ENCODE results near the gene SLC46A2.

The SLC46A2 gene

GRCh38 chr9:112850840-112851239 is 39.8 kb downstream of the SLC46A2 start:
- no peak overlapping the region for H3K4me3 ChIP-seq (replicated peaks in 1 of 2; ENCODE audit: low read depth in 2 of 2, low read length in 2 of 2)

GRCh38 chr9:112849363-112849922 is 41.2 kb downstream of the SLC46A2 start:
- no peak for TF ChIP-seq CTCF (IDR thresholded peaks at IDR 0.05; ENCODE audit: low read depth, low read length)
- H3K4me3 ChIP-seq (replicated peaks in 1 of 2; ENCODE audit: low read depth in 2 of 2, low read length in 2 of 2), result no peak overlapping the region
- no peak for DNase-seq (ENCODE audit: low read depth in 2 of 2)

More at GRCh38 chr9:112850840-112851239, 39.8 kb downstream of the SLC46A2 start:
- DNase-seq (ENCODE audit: low read depth in 2 of 2), result no peak
- TF ChIP-seq CTCF (IDR thresholded peaks at IDR 0.05; ENCODE audit: low read depth, low read length), result no peak

GRCh38 chr9:112848316-112849151 is 42.1 kb downstream of the SLC46A2 start:
- peak in 1 of 2 donors; percentile 12 for DNase-seq (ENCODE audit: low read depth in 2 of 2)
- H3K4me3 ChIP-seq (replicated peaks in 1 of 2; ENCODE audit: low read depth in 2 of 2, low read length in 2 of 2), result no peak overlapping the region
- TF ChIP-seq CTCF (IDR thresholded peaks at IDR 0.05; ENCODE audit: low read depth, low read length), result no peak

GRCh38 chr9:112846528-112847488 is 43.9 kb downstream of the SLC46A2 start:
- peak in 1 of 2 donors; percentile 42 for DNase-seq (ENCODE audit: low read depth in 2 of 2)
- no peak for TF ChIP-seq CTCF (IDR thresholded peaks at IDR 0.05; ENCODE audit: low read depth, low read length)
- H3K4me3 ChIP-seq (replicated peaks in 1 of 2; ENCODE audit: low read depth in 2 of 2, low read length in 2 of 2), result no peak overlapping the region

- no peak overlapping the region for H3K4me3 ChIP-seq (replicated peaks in 1 of 2; ENCODE audit: low read depth in 2 of 2, low read length in 2 of 2)
- TF ChIP-seq CTCF (IDR thresholded peaks at IDR 0.05; ENCODE audit: low read depth, low read length), result peak; percentile 95
- peak; percentile 77 to 81 for DNase-seq (ENCODE audit: low read depth in 2 of 2)
These were observed 45.7 kb downstream of the SLC46A2 start for GRCh38 chr9:112844771-112845542.

GRCh38 chr9:112842555-112842954 is 48.1 kb downstream of the SLC46A2 start:
- no peak for TF ChIP-seq CTCF (IDR thresholded peaks at IDR 0.05; ENCODE audit: low read depth, low read length)
- no peak overlapping the region for H3K4me3 ChIP-seq (replicated peaks in 1 of 2; ENCODE audit: low read depth in 2 of 2, low read length in 2 of 2)
- no peak for DNase-seq (ENCODE audit: low read depth in 2 of 2)

Data from cardiac fibroblast (primary cell).